Fibroblast of lung (primary cell): Measurements from ENCODE around the gene SENP6. TPM values are rescaled to one million over a fixed set of nuclear protein-coding genes. Genes with fewer than 3 reads are reported as not detected.
"Not testable (repeated sequence)": the region's sequence is repeated elsewhere in the genome, so short reads cannot be mapped to it uniquely, and the experiment has no call there.

Experiments
- DNase-seq, 2 donors: peaks; one replicate each; pipeline versions ENCODE4 v3.0.0 to v3.0.0-alpha.2; 2010; ENCODE audit warnings: low read depth in 2 of 2
- H2AFZ ChIP-seq: 2 replicates; pipeline ENCODE4 v1.5.1; 2012; ENCODE audit warnings: low read length, control low read depth, inconsistent platforms
- H3K27ac ChIP-seq: 2 replicates; pipeline ENCODE4 v1.5.1; 2011; ENCODE audit warnings: low read length, control low read depth; ENCODE audit not compliant: insufficient read depth
- H3K27me3 ChIP-seq: 2 replicates; pipeline ENCODE4 v1.5.1; 2011; ENCODE audit warnings: mild to moderate bottlenecking, low read length; ENCODE audit not compliant: control insufficient read depth, insufficient read depth
- H3K36me3 ChIP-seq: 2 replicates; pipeline ENCODE4 v1.5.1; 2011; ENCODE audit warnings: low read length; ENCODE audit not compliant: control insufficient read depth, insufficient read depth
- H3K4me1 ChIP-seq: 2 replicates; pipeline ENCODE4 v1.5.1; 2011; ENCODE audit warnings: low read length; ENCODE audit not compliant: control insufficient read depth, insufficient read depth; ENCODE audit errors: extremely low read depth
- H3K4me2 ChIP-seq: 2 replicates; pipeline ENCODE4 v1.5.1; 2011; ENCODE audit warnings: low read length, control low read depth; ENCODE audit not compliant: insufficient read depth; ENCODE audit errors: extremely low read depth
- H3K4me3 ChIP-seq, 4 experiments: fragments of 200-600 bp in 1 of 4; sonication (generic) in 1 of 4; replicated peaks in 1 of 4; 2 replicates each; pipeline ENCODE4 v1.5.1; 2011 to 2016; ENCODE audit warnings: low read length in 4 of 4, low read depth in 3 of 4, mild to moderate bottlenecking in 3 of 4, control low read depth in 2 of 4, inconsistent platforms in 1 of 4, mixed read lengths in 1 of 4; ENCODE audit not compliant: insufficient read depth in 1 of 4; ENCODE audit errors: control extremely low read depth in 1 of 4
- H3K79me2 ChIP-seq: 2 replicates; pipeline ENCODE4 v1.5.1; 2012; ENCODE audit warnings: mild to moderate bottlenecking, low read length, inconsistent platforms; ENCODE audit not compliant: control insufficient read depth, insufficient read depth
- H3K9ac ChIP-seq: 2 replicates; pipeline ENCODE4 v1.5.1; 2011; ENCODE audit warnings: mild to moderate bottlenecking, low read length, control low read depth; ENCODE audit not compliant: insufficient read depth
- H3K9me3 ChIP-seq: 2 replicates; pipeline ENCODE4 v1.5.1; 2012; ENCODE audit warnings: low read depth, low read length; ENCODE audit not compliant: control insufficient read depth, insufficient read depth
- H4K20me1 ChIP-seq: 2 replicates; pipeline ENCODE4 v1.5.1; 2011; ENCODE audit warnings: low read length; ENCODE audit not compliant: control insufficient read depth, insufficient read depth; ENCODE audit errors: extremely low read depth
- EZH2 ChIP-seq: IDR thresholded peaks from 2 replicates; pipeline ENCODE4 v1.5.1; 2012; ENCODE audit warnings: low read length, control low read depth, mild to moderate bottlenecking; ENCODE audit errors: missing control alignments
- polyA plus RNA-seq, 2 donors: library from polyadenylated mRNA; depleted of rRNA in 1 of 2; stranded (reverse) in 1 of 2; unstranded in 1 of 2; fragments of >200 nt; gene quantifications; 2 replicates each; pipeline ENCODE4 v1.2.1, GENCODE V29; 2011 to 2012; ENCODE audit warnings: missing spikeins in 1 of 2
- total RNA-seq: library from RNA; depleted of rRNA; stranded (reverse); fragments of >200 nt; gene quantifications from 2 replicates; pipeline ENCODE4 v1.2.1, GENCODE V29; 2014
- TF ChIP-seq, protein P1 (sequence below), 2 donors: IDR thresholded peaks in 1 of 2; conservative IDR thresholded peaks in 1 of 2; 1 replicate in 1 of 2; 2 replicates in 1 of 2; pipeline ENCODE4 v1.5.1; 2011 to 2012; ENCODE audit warnings: low read length in 2 of 2, control low read depth in 1 of 2, inconsistent platforms in 1 of 2, low read depth in 1 of 2, mild to moderate bottlenecking in 1 of 2

The SENP6 gene
- total and polyA plus RNA-seq, 2 donors (not counting 1 experiment from before 2014, with no cell fraction given) = 54.5 to 80.6 TPM

DNA sequence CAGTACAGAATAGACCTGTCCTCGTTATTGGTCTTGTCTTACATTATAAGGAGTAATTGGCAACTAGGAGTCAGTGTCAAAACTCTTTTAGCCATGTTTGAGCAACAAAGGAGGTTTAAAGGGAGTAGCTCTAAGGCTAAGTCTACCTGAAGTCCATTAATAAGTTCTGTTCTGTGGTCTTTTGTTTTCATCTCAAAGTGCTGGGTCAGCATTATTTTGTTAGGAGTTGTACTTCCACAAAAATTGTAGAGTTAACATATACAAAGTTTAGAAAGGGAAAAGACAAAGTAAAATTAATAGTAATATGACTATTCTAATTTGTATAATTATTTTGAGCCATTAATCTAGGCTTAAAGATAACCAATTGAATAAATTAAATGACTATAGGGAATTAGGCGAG is 12.7 kb upstream of the SENP6 start:
- H3K9me3 ChIP-seq = no peaks in the 10 kb centered on the region
- no peaks in the 10 kb centered on the region for H3K79me2 ChIP-seq
- H3K36me3 ChIP-seq = no peaks in the 10 kb centered on the region
- H3K4me3 ChIP-seq = no peak overlapping the region
- no peak for DNase-seq
- H2AFZ ChIP-seq = no peak overlapping the region
- TF ChIP-seq, protein P1, sequence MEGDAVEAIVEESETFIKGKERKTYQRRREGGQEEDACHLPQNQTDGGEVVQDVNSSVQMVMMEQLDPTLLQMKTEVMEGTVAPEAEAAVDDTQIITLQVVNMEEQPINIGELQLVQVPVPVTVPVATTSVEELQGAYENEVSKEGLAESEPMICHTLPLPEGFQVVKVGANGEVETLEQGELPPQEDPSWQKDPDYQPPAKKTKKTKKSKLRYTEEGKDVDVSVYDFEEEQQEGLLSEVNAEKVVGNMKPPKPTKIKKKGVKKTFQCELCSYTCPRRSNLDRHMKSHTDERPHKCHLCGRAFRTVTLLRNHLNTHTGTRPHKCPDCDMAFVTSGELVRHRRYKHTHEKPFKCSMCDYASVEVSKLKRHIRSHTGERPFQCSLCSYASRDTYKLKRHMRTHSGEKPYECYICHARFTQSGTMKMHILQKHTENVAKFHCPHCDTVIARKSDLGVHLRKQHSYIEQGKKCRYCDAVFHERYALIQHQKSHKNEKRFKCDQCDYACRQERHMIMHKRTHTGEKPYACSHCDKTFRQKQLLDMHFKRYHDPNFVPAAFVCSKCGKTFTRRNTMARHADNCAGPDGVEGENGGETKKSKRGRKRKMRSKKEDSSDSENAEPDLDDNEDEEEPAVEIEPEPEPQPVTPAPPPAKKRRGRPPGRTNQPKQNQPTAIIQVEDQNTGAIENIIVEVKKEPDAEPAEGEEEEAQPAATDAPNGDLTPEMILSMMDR (conservative IDR thresholded peaks at IDR 0.05 in 1 of 2, IDR thresholded peaks at IDR 0.05 in 1 of 2; ENCODE audit: low read depth in 1 of 2, low read length in 2 of 2) = no peak
- no peak for TF ChIP-seq EZH2
- no peak overlapping the region for H3K27ac ChIP-seq
- no peaks in the 10 kb centered on the region for H3K27me3 ChIP-seq
- no peaks in the 10 kb centered on the region for H4K20me1 ChIP-seq
- no peak overlapping the region for H3K9ac ChIP-seq
- H3K4me2 ChIP-seq = no peak overlapping the region
- H3K4me1 ChIP-seq = no peaks in the 10 kb centered on the region

DNA sequence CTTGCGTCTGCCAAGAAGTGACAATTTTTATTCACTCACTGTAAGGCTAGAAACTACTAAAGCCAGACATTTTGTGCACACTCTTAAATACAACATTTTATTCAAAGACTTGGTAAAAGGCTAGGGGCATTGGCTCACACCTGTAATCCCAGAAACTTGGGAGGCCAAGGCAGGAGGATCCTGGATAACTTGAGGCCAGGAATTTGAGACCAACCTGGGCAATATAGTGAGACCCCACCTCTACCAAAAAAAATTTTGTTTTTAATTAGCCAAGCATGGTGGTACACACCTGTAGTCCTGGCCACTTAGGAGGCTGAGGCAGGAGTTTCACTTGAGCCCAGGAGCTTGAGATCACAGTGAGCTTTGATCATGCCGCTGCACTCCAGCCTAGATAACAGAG is 11.3 kb upstream of the SENP6 start:
- Histone ChIP-seq H3K36me3 (no peaks in the 10 kb centered on the region), H3K4me3 (no peak overlapping the region), H4K20me1 (no peaks in the 10 kb centered on the region), H3K4me1 (no peaks in the 10 kb centered on the region), H3K9me3 (no peaks in the 10 kb centered on the region), H2AFZ (no peak overlapping the region), H3K79me2 (no peaks in the 10 kb centered on the region), H3K27me3 (no peaks in the 10 kb centered on the region), H3K27ac (no peak overlapping the region), H3K4me2 (no peak overlapping the region), H3K9ac (no peak overlapping the region)
- TF ChIP-seq, protein P1 (conservative IDR thresholded peaks at IDR 0.05 in 1 of 2, IDR thresholded peaks at IDR 0.05 in 1 of 2; ENCODE audit: low read depth in 1 of 2, low read length in 2 of 2) = no peak
- TF ChIP-seq EZH2 = no peak
- no peak for DNase-seq

DNA sequence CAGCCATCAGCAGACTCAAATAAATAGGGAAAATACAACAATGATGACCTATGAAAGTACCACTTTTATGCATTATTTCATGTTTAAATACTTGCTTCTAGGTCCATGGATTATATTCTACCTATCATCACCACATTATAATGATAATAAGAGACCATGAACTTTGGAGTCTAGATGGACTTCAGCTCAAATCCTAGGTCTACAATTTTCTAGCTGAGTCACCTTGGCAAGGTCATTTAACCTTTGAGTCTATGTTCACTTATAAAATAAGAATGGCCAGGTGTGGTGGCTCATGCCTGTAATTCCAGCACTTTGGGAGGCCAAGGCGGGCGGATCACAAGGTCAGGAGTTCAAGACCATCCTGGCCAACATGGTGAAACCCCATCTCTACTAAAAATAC is 5.3 kb upstream of the SENP6 start:
- H4K20me1 ChIP-seq, H3K4me1 ChIP-seq, H3K4me2 ChIP-seq, H3K27ac ChIP-seq, H3K9ac ChIP-seq, H3K4me3 ChIP-seq, H3K27me3 ChIP-seq, H3K79me2 ChIP-seq, H2AFZ ChIP-seq, DNase-seq, H3K9me3 ChIP-seq, H3K36me3 ChIP-seq: not testable (repeated sequence)
